ENCODE measurements around the gene CTRB2.

GRCh38 chr16:75254359-75254837 is 47.4 kb upstream of the CTRB2 start:
- TF ChIP-seq RAD21 (IDR thresholded peaks at IDR 0.05; ENCODE audit: low read length) = no peak
- no peak for TF ChIP-seq TCF12 (IDR thresholded peaks at IDR 0.05)

Data from SK-N-SH (cell line).